HEK293 (cell line): ENCODE measurements around the gene CXorf49.
"Not testable (repeated sequence)": the region's sequence is repeated elsewhere in the genome, so short reads cannot be mapped to it uniquely, and the experiment has no call there.

Source experiments
- CTCF ChIP-seq: fragments of 450-650 bp; formaldehyde crosslinking; IDR thresholded peaks from 2 replicates; pipeline ENCODE4 v1.5.1; 2016; ENCODE audit warnings: missing biosample characterization, missing genetic modification characterization
- MZF1 ChIP-seq: fragments of 450-650 bp; formaldehyde crosslinking; IDR thresholded peaks from 2 replicates; pipeline ENCODE4 v1.5.1; 2017; ENCODE audit warnings: missing biosample characterization, missing genetic modification characterization, borderline replicate concordance
- SETDB1 ChIP-seq: IDR thresholded peaks from one replicate; pipeline ENCODE4 v1.6.1; 2017; ENCODE audit warnings: mild to moderate bottlenecking, low read length, moderate library complexity, mixed read lengths; ENCODE audit not compliant: insufficient read length
- SP3 ChIP-seq: fragments of 450-650 bp; formaldehyde crosslinking; IDR thresholded peaks from 2 replicates; pipeline ENCODE4 v1.5.1; 2016; ENCODE audit warnings: missing biosample characterization, missing genetic modification characterization
- ZFP3 ChIP-seq: fragments of 450-650 bp; formaldehyde crosslinking; IDR thresholded peaks from 2 replicates; pipeline ENCODE4 v1.5.1; 2016; ENCODE audit warnings: low read depth, missing biosample characterization, missing genetic modification characterization
- ZNF155 ChIP-seq: fragments of 450-650 bp; formaldehyde crosslinking; IDR thresholded peaks from 2 replicates; pipeline ENCODE4 v1.5.1; 2016; ENCODE audit warnings: missing biosample characterization, missing genetic modification characterization
- ZNF16 ChIP-seq: fragments of 450-650 bp; formaldehyde crosslinking; IDR thresholded peaks from 2 replicates; pipeline ENCODE4 v1.5.1; 2016; ENCODE audit warnings: low read depth, missing biosample characterization, missing genetic modification characterization
- ZNF248 ChIP-seq: fragments of 450-650 bp; formaldehyde crosslinking; IDR thresholded peaks from 2 replicates; pipeline ENCODE4 v1.5.1; 2017; ENCODE audit warnings: missing biosample characterization, missing genetic modification characterization
- ZNF394 ChIP-seq: fragments of 450-650 bp; formaldehyde crosslinking; IDR thresholded peaks from 2 replicates; pipeline ENCODE4 v1.5.1; 2016; ENCODE audit warnings: missing biosample characterization, missing genetic modification characterization, mild to moderate bottlenecking, moderate library complexity, borderline replicate concordance
- ZNF707 ChIP-seq: fragments of 450-650 bp; formaldehyde crosslinking; IDR thresholded peaks from 2 replicates; pipeline ENCODE4 v1.5.1; 2016; ENCODE audit warnings: missing biosample characterization, missing genetic modification characterization
- TF ChIP-seq, protein P1 (sequence below): fragments of 450-650 bp; formaldehyde crosslinking; IDR thresholded peaks from 2 replicates; pipeline ENCODE4 v1.5.1; 2016; ENCODE audit warnings: missing biosample characterization, missing genetic modification characterization
- TF ChIP-seq, protein P2 (sequence below): fragments of 450-650 bp; formaldehyde crosslinking; IDR thresholded peaks from 2 replicates; pipeline ENCODE4 v1.5.1; 2016; ENCODE audit warnings: missing biosample characterization, missing genetic modification characterization

- TF ChIP-seq CTCF (tag by site-specific recombination); SP3 (tag by site-specific recombination); ZNF707 (tag by site-specific recombination); ZNF16; ZNF394 (tag by site-specific recombination); SETDB1; ZNF248; MZF1 (tag by site-specific recombination); ZNF155; ZFP3 (tag by site-specific recombination): not testable (repeated sequence)
- TF ChIP-seq, protein P1, sequence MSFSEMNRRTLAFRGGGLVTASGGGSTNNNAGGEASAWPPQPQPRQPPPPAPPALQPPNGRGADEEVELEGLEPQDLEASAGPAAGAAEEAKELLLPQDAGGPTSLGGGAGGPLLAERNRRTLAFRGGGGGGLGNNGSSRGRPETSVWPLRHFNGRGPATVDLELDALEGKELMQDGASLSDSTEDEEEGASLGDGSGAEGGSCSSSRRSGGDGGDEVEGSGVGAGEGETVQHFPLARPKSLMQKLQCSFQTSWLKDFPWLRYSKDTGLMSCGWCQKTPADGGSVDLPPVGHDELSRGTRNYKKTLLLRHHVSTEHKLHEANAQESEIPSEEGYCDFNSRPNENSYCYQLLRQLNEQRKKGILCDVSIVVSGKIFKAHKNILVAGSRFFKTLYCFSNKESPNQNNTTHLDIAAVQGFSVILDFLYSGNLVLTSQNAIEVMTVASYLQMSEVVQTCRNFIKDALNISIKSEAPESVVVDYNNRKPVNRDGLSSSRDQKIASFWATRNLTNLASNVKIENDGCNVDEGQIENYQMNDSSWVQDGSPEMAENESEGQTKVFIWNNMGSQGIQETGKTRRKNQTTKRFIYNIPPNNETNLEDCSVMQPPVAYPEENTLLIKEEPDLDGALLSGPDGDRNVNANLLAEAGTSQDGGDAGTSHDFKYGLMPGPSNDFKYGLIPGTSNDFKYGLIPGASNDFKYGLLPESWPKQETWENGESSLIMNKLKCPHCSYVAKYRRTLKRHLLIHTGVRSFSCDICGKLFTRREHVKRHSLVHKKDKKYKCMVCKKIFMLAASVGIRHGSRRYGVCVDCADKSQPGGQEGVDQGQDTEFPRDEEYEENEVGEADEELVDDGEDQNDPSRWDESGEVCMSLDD (tag by site-specific recombination): not testable (repeated sequence)
- TF ChIP-seq, protein P2, sequence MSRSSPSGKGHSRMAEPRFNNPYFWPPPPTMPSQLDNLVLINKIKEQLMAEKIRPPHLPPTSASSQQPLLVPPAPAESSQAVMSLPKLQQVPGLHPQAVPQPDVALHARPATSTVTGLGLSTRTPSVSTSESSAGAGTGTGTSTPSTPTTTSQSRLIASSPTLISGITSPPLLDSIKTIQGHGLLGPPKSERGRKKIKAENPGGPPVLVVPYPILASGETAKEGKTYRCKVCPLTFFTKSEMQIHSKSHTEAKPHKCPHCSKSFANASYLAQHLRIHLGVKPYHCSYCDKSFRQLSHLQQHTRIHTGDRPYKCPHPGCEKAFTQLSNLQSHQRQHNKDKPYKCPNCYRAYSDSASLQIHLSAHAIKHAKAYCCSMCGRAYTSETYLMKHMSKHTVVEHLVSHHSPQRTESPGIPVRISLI: not testable (repeated sequence)
Measured at GRCh38 chrX:71715551-71715950, 2.5 kb downstream of the CXorf49 start.
